ENCODE data around the gene PRPSAP1. TPM values are rescaled to one million over a fixed set of nuclear protein-coding genes. Genes with fewer than 3 reads are reported as not detected.
"Not testable (repeated sequence)": the region's sequence is repeated elsewhere in the genome, so short reads cannot be mapped to it uniquely, and the experiment has no call there.

Gene PRPSAP1
- total RNA-seq, 1 donor = 48.1 TPM

DNA sequence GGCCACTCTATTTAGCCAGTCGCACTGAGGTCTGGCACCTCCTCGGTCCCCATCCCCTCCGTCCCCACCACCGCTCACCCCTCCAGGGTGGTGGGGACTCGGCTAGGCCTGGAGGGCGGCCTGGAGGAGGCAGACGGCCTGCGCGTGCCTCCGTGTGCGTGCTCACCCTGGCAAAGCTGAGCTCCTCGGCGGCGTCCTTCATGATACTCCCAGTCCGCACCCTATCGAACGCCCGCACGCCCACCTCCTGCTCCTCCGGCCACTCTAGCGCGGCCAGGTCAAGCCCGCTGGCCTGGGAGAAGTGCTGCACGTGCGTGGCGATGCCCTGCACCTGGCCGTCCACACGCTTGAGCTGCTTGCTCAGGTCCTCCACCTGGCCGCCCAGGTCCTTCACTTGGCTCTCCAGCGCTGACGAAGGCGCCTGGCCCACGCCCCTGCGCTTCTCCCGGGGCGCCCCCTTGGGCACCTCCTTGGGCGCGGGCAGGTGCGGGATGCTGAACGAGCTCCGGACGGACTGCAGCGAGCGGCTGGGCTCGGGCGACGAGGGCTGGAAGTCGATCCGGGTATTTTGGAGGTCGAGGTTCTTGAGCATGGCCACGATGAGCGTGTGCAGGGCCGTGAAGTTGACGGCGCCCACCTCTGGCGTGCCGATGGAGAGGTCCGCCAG is 46.3 kb downstream of the PRPSAP1 start:
- no peak overlapping the region for H3K4me3 ChIP-seq (ENCODE audit: low read depth, low read length)
- DNase-seq (ENCODE audit: low read depth) = no peak
- TF ChIP-seq, protein P1, sequence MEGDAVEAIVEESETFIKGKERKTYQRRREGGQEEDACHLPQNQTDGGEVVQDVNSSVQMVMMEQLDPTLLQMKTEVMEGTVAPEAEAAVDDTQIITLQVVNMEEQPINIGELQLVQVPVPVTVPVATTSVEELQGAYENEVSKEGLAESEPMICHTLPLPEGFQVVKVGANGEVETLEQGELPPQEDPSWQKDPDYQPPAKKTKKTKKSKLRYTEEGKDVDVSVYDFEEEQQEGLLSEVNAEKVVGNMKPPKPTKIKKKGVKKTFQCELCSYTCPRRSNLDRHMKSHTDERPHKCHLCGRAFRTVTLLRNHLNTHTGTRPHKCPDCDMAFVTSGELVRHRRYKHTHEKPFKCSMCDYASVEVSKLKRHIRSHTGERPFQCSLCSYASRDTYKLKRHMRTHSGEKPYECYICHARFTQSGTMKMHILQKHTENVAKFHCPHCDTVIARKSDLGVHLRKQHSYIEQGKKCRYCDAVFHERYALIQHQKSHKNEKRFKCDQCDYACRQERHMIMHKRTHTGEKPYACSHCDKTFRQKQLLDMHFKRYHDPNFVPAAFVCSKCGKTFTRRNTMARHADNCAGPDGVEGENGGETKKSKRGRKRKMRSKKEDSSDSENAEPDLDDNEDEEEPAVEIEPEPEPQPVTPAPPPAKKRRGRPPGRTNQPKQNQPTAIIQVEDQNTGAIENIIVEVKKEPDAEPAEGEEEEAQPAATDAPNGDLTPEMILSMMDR (IDR thresholded peaks at IDR 0.05; ENCODE audit: insufficient read depth, low read length) = no peak

DNA sequence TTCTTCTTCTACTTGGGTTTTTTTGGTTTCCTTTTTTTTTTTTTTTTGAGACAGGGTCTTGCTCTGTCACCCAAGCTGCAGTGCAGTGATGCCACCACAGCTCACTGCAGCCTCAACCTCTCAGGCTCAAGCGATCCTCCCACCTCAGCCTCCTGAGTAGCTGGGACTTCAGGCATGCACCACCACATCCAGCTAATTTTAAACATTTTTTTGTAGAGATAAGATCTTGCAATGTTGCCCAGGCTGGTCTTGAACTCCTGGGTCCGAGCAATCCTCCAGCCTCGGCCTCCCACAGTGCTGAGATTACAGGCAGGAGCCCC is 48.6 kb downstream of the PRPSAP1 start:
- not testable (repeated sequence) for H3K4me3 ChIP-seq (ENCODE audit: low read depth, low read length); DNase-seq (ENCODE audit: low read depth)

DNA sequence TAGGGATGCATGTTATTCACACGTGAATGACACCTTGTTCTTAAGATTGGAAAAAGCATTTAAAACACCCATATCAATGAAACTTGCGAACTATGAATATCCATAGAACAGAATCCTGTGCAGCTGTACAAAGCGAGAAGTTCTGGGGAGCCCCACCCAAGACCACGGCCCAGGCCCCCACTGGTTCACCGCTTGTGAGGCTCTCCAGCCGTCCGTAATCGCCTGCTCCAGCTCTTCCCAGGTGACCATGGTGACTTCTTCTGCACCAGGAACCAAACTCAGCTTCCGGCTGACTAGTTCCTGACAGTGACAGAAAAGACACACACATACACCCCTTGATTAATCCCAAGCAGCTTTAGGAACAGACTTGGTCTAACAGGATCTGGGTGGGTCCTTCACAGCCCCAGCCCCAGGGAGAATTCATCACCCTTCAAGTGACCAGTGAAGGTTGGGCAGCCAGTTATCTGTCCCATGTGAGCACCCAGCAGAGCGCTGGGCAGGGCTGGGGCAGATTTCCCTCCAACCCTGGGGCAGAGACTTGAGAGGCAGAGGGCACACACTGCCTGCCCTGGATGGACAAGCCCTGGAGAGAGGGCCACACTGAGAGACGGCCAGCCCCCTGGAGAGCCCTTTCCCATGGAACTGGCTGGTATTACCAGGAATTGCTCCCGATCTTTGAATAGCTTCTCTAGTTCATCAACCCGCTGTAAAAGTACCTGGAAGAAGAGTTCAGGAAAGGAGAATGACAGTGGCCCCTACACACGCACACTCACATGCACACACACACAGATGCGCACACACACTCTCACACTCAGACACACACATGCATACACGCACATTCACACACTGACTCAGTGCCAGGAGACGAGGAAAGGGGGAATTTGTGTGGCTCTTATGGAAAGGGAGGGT is 49.2 kb downstream of the PRPSAP1 start:
- no peak for DNase-seq (ENCODE audit: low read depth)
- no peak overlapping the region for H3K4me3 ChIP-seq (ENCODE audit: low read depth, low read length)
- TF ChIP-seq, protein P1 (IDR thresholded peaks at IDR 0.05; ENCODE audit: insufficient read depth, low read length) = no peak

DNA sequence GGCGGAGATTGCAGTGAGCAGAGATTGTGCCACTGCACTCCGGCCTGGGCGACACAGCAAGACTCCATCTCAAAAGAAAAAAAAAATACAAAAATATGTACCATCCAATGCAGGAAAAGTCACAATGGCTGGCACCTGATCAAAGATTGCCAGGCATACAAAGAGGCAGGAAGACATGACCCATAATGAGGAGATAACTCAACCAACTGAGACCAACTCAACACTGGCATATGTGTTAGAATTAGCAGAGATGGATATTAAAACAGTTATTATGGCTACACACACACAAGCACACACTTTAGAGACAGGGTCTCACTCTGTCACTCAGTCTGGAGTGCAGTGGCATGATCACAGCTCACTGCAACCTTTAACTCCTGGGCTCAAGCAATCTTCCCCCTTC is 56.3 kb downstream of the PRPSAP1 start:
- TF ChIP-seq, protein P1 (IDR thresholded peaks at IDR 0.05; ENCODE audit: insufficient read depth, low read length) = no peak
- no peak overlapping the region for H3K4me3 ChIP-seq (ENCODE audit: low read depth, low read length)
- DNase-seq (ENCODE audit: low read depth) = no peak

DNA sequence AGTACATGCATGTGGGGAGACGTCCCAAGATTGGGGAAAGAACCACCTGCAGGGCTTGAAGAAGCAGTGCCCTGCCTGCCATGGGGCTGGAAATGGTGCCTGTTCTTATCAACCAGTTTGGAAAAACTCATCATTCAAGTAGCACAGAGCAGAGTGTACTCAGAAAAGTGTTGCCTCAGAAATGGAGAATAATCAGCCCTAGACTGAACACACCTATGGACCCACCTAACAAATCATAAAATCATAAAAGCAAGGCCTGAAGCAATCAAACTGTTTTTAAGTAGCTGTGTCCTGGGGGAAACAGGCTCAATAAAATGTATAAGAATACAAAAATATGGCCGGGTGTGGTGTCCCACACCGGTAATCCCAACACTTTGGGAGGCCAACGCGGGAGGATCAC is 56.8 kb downstream of the PRPSAP1 start:
- H3K4me3 ChIP-seq (ENCODE audit: low read depth, low read length) = no peak overlapping the region
- DNase-seq (ENCODE audit: low read depth) = no peak
- TF ChIP-seq, protein P1 (IDR thresholded peaks at IDR 0.05; ENCODE audit: insufficient read depth, low read length) = no peak

DNA sequence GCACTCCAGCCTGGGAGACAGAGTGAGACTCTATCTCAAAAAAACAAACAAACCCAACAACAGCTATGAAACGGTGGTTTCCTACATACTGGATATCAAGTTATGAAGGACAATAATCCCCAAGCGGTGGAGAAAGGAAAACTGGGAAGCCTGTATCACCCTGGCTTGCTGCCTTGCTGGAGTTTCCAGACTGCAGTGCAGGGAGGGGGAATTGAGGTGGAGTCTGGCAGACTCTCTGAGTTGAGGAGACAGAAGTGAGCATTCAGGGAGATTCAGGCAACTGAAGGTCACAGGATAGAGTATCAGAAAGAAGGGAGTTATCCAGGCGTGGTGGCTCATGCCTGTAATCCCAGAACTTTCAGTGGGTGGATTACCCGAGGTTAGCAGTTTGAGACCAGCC is 57.5 kb downstream of the PRPSAP1 start:
- no peak overlapping the region for H3K4me3 ChIP-seq (ENCODE audit: low read depth, low read length)
- peak; percentile 55 for DNase-seq (ENCODE audit: low read depth)
- TF ChIP-seq, protein P1 (IDR thresholded peaks at IDR 0.05; ENCODE audit: insufficient read depth, low read length) = peak; percentile 29

DNA sequence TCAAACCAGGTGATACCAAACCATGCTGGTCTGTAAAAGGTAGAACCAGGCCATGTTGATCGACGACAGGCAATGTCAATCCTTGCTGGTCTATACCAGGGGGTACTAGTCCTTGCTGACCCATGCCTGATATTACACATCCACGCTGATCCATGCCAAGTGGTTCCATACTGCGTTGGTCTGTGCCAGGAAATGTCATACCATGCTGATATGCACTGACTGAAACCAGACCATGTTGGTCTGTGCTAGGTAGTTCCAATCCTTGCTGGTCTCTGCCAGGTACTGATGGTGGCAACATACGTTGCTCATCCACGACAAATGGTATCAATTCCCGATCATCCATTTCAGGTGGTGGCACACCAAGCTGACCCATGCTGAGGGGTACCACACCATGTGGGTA is 60.6 kb downstream of the PRPSAP1 start:
- DNase-seq (ENCODE audit: low read depth) = no peak
- TF ChIP-seq, protein P1 (IDR thresholded peaks at IDR 0.05; ENCODE audit: insufficient read depth, low read length) = no peak
- no peak overlapping the region for H3K4me3 ChIP-seq (ENCODE audit: low read depth, low read length)

Measured in fibroblast of the aortic adventitia (primary cell).